ENCODE results near the gene MATR3. TPM values are rescaled to one million over a fixed set of nuclear protein-coding genes. Genes with fewer than 3 reads are reported as not detected.
"Not testable (repeated sequence)": the region's sequence is repeated elsewhere in the genome, so short reads cannot be mapped to it uniquely, and the experiment has no call there.

The MATR3 gene
- total RNA-seq, 3 donors from 2014 or later, result 201 to 208 (median 202) TPM

GRCh38 chr5:139299486-139299885, 5.9 kb downstream of the MATR3 start:
- Mint-ChIP-seq H3K9me3 (no peaks in the 10 kb centered on the region), H3K27me3 (ENCODE audit: low read depth) (no peaks in the 10 kb centered on the region), H3K4me3 (peak overlapping the region; percentile 61), H3K4me1 (ENCODE audit: low read depth) (peaks cover 90% of the 10 kb centered on the region), H3K36me3 (ENCODE audit: insufficient read depth) (peaks cover 29% of the 10 kb centered on the region)
- ATAC-seq (peak; percentile 33 to 34), DNase-seq (no peak)

- DNase-seq (no peak), ATAC-seq (no peak)
- no peaks in the 10 kb centered on the region for H3K9me3 Mint-ChIP-seq
- H3K36me3 Mint-ChIP-seq (ENCODE audit: insufficient read depth), result peaks cover 17% of the 10 kb centered on the region
- H3K4me3 Mint-ChIP-seq, result peak overlapping the region; percentile 69
- H3K4me1 Mint-ChIP-seq (ENCODE audit: low read depth), result peaks cover 96% of the 10 kb centered on the region
- no peaks in the 10 kb centered on the region for H3K27me3 Mint-ChIP-seq (ENCODE audit: low read depth)
These were observed 8.4 kb downstream of the MATR3 start for GRCh38 chr5:139301808-139302499.

- no peak for ATAC-seq
- no peak for DNase-seq
- H3K36me3 Mint-ChIP-seq (ENCODE audit: insufficient read depth), result peaks cover 21% of the 10 kb centered on the region
- peak overlapping the region; percentile 68 for H3K4me3 Mint-ChIP-seq
- no peaks in the 10 kb centered on the region for H3K27me3 Mint-ChIP-seq (ENCODE audit: low read depth)
- peaks cover 95% of the 10 kb centered on the region for H3K4me1 Mint-ChIP-seq (ENCODE audit: low read depth)
- H3K9me3 Mint-ChIP-seq, result no peaks in the 10 kb centered on the region
These were observed 11.1 kb downstream of the MATR3 start for GRCh38 chr5:139304391-139305324.

- no peaks in the 10 kb centered on the region for H3K27me3 Mint-ChIP-seq (ENCODE audit: low read depth)
- ATAC-seq, result peak; percentile 40 to 52
- peaks cover 95% of the 10 kb centered on the region for H3K4me1 Mint-ChIP-seq (ENCODE audit: low read depth)
- peak overlapping the region; percentile 52 for H3K4me3 Mint-ChIP-seq
- peaks cover 22% of the 10 kb centered on the region for H3K36me3 Mint-ChIP-seq (ENCODE audit: insufficient read depth)
- DNase-seq, result no peak
- no peaks in the 10 kb centered on the region for H3K9me3 Mint-ChIP-seq
These were observed 12.7 kb downstream of the MATR3 start for GRCh38 chr5:139306197-139306596.

- Mint-ChIP-seq H3K9me3 (no peaks in the 10 kb centered on the region), H3K4me3 (peak overlapping the region; percentile 37), H3K36me3 (ENCODE audit: insufficient read depth) (peaks cover 20% of the 10 kb centered on the region), H3K4me1 (ENCODE audit: low read depth) (peaks cover 91% of the 10 kb centered on the region), H3K27me3 (ENCODE audit: low read depth) (no peaks in the 10 kb centered on the region)
- DNase-seq (no peak), ATAC-seq (peak; percentile 43 to 49)
These were observed 13.3 kb downstream of the MATR3 start for GRCh38 chr5:139306628-139307379.

GRCh38 chr5:139308797-139309196, 15.3 kb downstream of the MATR3 start:
- H3K4me3 Mint-ChIP-seq, result peak overlapping the region; percentile 63
- DNase-seq (no peak), ATAC-seq (no peak)
- H3K9me3 Mint-ChIP-seq, result no peaks in the 10 kb centered on the region
- peaks cover 16% of the 10 kb centered on the region for H3K36me3 Mint-ChIP-seq (ENCODE audit: insufficient read depth)
- H3K27me3 Mint-ChIP-seq (ENCODE audit: low read depth), result no peaks in the 10 kb centered on the region
- peaks cover 83% of the 10 kb centered on the region for H3K4me1 Mint-ChIP-seq (ENCODE audit: low read depth)

GRCh38 chr5:139310715-139311186, 17.2 kb downstream of the MATR3 start:
- ATAC-seq, result peak in 1 of 2 donors; percentile 33
- not testable (repeated sequence) for DNase-seq; H3K9me3 Mint-ChIP-seq; H3K27me3 Mint-ChIP-seq (ENCODE audit: low read depth)
- Mint-ChIP-seq H3K36me3 (ENCODE audit: insufficient read depth) (peaks cover 22% of the 10 kb centered on the region), H3K4me3 (peak overlapping the region; percentile 14), H3K4me1 (ENCODE audit: low read depth) (peaks cover 79% of the 10 kb centered on the region)

- no peak for DNase-seq
- no peaks in the 10 kb centered on the region for H3K27me3 Mint-ChIP-seq (ENCODE audit: low read depth)
- H3K9me3 Mint-ChIP-seq, result no peaks in the 10 kb centered on the region
- H3K4me3 Mint-ChIP-seq, result no peak overlapping the region
- H3K4me1 Mint-ChIP-seq (ENCODE audit: low read depth), result peaks cover 68% of the 10 kb centered on the region
- peaks cover 23% of the 10 kb centered on the region for H3K36me3 Mint-ChIP-seq (ENCODE audit: insufficient read depth)
- ATAC-seq, result no peak
These were observed 18.5 kb downstream of the MATR3 start for GRCh38 chr5:139312075-139312474.

- Mint-ChIP-seq H3K4me3 (no peak overlapping the region), H3K4me1 (ENCODE audit: low read depth) (peaks cover 46% of the 10 kb centered on the region), H3K27me3 (ENCODE audit: low read depth) (no peaks in the 10 kb centered on the region), H3K36me3 (ENCODE audit: insufficient read depth) (peaks cover 13% of the 10 kb centered on the region), H3K9me3 (no peaks in the 10 kb centered on the region)
- no peak for DNase-seq
- no peak for ATAC-seq
These were observed 20.7 kb downstream of the MATR3 start for GRCh38 chr5:139314276-139314675.

GRCh38 chr5:139315056-139315615, 21.6 kb downstream of the MATR3 start:
- Mint-ChIP-seq H3K36me3 (ENCODE audit: insufficient read depth) (peaks cover 13% of the 10 kb centered on the region), H3K4me1 (ENCODE audit: low read depth) (peaks cover 37% of the 10 kb centered on the region), H3K27me3 (ENCODE audit: low read depth) (no peaks in the 10 kb centered on the region), H3K9me3 (no peaks in the 10 kb centered on the region), H3K4me3 (no peak overlapping the region)
- no peak for DNase-seq
- no peak for ATAC-seq

- no peak overlapping the region for H3K4me3 Mint-ChIP-seq
- ATAC-seq (peak; percentile 27 to 36), DNase-seq (no peak)
- H3K9me3 Mint-ChIP-seq, result no peaks in the 10 kb centered on the region
- no peaks in the 10 kb centered on the region for H3K27me3 Mint-ChIP-seq (ENCODE audit: low read depth)
- peaks cover 14% of the 10 kb centered on the region for H3K4me1 Mint-ChIP-seq (ENCODE audit: low read depth)
- H3K36me3 Mint-ChIP-seq (ENCODE audit: insufficient read depth), result peaks cover 12% of the 10 kb centered on the region
These were observed 42.3 kb downstream of the MATR3 start for GRCh38 chr5:139335811-139336210.

GRCh38 chr5:139340051-139340450, 46.5 kb downstream of the MATR3 start:
- DNase-seq (no peak), ATAC-seq (no peak)
- H3K36me3 Mint-ChIP-seq (ENCODE audit: insufficient read depth), result peaks cover 8% of the 10 kb centered on the region
- H3K27me3 Mint-ChIP-seq (ENCODE audit: low read depth), result no peaks in the 10 kb centered on the region
- peaks cover 48% of the 10 kb centered on the region for H3K4me1 Mint-ChIP-seq (ENCODE audit: low read depth)
- H3K9me3 Mint-ChIP-seq, result no peaks in the 10 kb centered on the region
- peak overlapping the region; percentile 19 for H3K4me3 Mint-ChIP-seq

GRCh38 chr5:139341187-139341688, 47.7 kb downstream of the MATR3 start:
- Mint-ChIP-seq H3K36me3 (ENCODE audit: insufficient read depth) (peaks cover 13% of the 10 kb centered on the region), H3K27me3 (ENCODE audit: low read depth) (no peaks in the 10 kb centered on the region), H3K4me1 (ENCODE audit: low read depth) (peaks cover 49% of the 10 kb centered on the region), H3K4me3 (peak overlapping the region; percentile 100), H3K9me3 (no peaks in the 10 kb centered on the region)
- ATAC-seq (no peak), DNase-seq (no peak)
